SIG-M5 (cell line): Measurements from ENCODE around the gene SNRNP200.
"Not testable (repeated sequence)": the region's sequence is repeated elsewhere in the genome, so short reads cannot be mapped to it uniquely, and the experiment has no call there.

ENCODE experiments used
- DNase-seq: peaks from one replicate; lab custom pipeline; 2025; lab: John Stamatoyannopoulos, UW

Gene SNRNP200

DNA sequence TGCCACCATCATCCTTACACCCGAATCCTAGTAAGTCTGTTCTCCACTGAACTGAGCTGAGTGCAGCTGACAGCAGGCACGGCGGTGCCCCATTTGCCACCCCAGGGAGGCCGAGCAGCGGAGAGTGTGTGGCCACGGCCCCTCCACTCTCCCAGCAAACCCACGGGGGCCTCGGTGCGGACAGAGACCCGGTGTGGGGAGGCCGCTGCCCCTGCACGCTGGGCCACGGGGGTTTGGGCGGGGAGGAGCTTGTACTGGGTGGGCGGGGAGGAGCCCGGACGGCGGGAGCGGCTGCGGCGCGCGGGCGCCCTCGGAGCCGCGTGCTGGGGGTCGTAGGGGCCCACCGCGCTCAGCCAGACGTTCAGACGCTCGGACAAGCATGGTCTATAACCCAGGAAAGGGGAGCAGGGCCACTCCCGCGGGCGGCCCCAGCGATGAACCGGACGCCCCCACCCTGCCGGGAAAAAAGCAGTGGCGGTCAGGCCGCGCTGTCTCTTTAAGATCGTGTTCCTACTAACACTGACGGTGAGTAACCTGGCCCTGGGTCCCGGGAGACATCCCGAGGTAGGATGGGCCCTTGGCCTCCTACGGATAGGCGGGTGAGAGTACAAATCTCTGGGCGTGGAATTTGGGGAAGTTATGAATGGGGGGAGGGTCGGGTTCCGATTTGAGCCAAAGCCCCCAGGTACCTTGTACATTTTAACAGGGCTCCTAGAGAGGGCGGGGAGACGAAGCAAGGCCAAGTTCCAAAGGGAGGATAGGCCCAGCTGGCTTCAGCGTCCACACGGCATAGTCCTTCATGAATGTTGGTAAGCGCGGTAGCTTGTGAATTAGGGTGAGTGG is 19.9 kb upstream of the SNRNP200 start, which contains the start of gene ITPRIPL1:
Gene ITPRIPL1, plus strand, starts transcription at position 277 of the 843 bp plus-strand sequence. Its CDS starts 523 bp downstream, at position 800.
- no peak for DNase-seq

DNA sequence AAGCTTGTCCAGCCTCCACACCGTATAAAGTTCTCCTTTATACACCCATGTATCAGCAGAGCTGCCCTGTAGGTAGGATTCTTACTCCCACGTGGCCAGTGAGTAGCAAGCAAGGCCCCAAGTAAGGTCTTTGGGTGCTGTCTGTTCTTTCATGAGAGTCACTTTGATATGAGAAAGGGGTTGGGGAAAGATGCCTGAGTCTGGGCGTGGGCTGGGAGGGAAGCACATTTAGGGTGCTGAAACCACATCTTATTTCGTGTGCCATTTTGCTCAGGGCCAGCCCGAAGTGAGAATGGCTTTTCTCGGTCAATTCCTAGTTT is 19.3 kb upstream of the SNRNP200 start:
- DNase-seq, result no peak

DNA sequence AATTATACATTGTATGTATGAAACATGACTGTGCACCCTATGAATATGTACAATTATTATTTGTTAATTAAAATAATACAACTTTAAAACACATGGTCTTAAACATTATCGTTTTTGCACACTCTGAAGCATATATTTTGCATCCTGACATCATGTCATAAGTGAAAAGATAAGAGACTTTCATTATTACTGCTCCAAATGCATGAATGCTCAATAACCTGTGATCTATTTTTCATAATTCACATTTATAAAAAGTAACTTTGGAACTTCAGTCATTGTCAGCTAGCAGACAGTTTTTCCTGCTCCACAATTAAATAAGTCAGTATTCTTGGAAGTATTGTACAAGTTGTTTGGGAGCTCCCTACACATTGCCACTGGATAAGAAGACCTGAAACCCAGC is 18.5 kb upstream of the SNRNP200 start:
- DNase-seq, result no peak

DNA sequence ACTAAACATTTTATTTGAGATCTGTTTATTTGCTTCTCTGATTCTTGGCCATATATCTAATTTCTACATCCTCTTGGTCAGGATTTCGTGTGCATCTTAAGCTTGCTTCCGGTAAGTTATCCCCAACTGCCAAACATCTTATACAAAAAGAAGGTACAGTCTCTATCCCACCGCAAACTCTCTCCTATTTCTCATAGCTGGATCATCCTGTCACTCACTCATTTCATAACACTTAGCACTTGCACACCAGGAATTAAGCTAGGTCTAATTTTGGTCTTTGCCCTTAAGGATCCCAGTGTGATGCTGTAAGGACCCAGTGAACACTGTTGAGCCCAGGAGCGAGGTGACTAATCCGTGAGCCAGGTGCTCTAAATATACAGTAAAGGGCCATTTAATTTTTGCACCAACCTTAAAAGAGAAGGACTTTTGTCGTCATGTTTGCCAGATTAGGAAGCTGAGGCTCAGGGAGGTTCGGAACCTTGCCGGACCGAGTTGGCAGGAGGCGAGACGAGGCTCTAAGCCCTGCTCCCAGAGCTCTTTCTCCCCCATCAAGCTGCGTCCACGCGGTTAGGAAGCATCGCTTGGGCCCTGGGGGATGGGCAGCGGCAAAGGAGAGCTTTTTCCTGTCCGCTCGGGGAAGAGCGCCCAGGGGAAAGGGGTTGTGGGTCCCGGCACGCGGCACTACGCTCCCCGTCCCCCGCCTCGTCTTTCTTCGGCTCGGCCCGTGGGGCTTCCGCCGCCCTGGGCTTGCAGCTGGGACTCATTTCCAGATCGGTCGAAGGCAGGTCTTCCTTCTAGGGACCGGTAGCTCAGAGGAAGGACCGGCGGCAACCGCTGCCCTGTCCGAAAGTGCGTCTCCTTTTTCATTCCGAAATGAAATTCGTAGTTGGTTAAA is 15.6 kb upstream of the SNRNP200 start:
- DNase-seq, result no peak

DNA sequence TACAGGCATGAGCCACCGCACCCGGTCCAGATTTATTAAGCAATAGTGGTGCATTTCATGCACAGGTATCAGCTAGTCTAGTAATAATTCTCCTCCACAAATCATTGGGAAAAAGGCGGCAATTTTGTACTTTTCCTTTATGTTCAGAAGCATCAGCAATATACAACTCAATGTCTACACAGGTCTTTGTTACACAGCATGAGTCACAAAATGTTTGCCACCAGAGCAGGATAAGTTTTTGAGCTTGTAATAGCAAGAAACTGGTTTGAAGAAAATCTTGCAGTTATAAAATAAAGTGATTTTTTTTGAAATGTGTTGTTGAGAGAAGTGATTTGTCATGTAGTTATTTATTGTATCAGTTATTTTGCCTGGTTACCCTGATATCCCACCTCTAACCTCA is 15.0 kb upstream of the SNRNP200 start:
- DNase-seq, result no peak

DNA sequence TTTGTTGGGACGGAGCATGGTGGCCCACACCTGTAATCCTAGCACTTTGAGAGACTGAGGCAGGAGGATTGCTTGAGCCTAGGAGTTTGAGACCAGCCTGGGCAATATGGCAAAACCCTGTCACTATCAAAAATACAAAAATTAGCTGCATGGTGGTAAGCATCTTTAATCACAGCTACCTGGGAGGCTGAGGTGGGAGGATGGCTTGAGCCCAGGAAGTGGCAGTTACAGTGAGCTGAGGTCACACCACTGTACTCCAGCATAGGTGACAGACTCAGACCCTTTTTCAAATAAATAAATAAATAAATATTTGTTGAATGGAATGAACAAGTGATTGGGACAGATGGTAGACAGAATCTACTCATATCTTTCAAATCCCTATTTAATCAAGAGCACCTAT is 14.1 kb upstream of the SNRNP200 start:
- no peak for DNase-seq

DNA sequence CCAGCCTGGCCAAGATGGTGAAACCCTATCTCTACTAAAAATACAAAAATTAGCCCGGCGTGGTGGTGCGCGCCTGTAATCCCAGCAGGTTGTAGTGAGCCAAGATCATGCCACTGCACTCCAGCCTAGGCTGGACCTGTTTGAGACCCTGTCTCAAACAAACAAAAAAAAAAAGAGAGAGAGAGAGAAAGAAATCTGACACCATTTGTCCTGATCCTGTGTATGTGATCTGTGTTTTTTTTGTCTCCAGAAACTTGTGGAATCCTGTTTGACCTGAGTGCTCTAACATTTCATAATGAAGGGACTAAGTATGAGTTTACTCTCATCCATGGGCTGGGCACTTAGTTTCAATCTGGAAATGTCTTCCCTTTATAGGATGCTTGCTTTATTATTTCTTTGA is 13.4 kb upstream of the SNRNP200 start:
- no peak for DNase-seq

DNA sequence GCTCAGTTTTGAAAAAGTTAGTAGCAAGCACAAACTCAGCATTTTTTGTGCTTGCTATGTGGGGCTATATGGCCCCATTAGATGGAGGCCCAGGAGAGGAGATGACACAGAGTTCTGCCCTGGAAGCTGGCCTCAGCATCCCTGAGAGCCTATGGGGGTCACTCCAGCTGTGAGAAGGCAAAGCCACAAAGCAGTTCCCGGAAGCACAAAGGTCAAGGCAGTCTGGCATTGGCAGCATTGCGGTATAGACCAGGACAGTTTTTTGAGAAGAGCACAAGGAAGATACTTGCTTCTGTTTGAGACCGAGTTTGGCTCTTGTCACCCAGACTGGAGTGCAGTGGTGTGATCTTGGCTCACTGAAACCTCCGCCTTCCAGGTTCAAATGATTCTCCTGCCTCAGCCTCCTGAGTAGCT is 12.2 kb upstream of the SNRNP200 start:
- DNase-seq, result no peak

DNA sequence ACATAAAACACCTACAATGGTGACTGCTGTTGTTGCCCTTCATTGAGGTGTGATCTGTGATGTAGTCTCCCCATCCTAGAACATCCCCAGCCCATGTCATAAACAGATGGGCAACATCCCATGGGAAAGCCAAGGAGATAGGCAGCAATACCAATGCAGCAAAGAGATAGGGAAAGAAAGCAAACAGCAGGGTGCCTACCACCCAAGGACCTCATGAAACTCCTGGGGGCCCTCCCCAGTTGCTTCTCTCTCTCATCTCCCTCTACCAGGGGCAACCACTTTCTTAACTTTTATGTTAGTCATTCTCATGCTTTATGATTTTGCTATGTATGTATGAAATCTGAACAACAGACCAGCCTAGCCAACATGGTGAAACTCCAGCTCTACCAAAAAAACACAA is 11.7 kb upstream of the SNRNP200 start:
- no peak for DNase-seq

DNA sequence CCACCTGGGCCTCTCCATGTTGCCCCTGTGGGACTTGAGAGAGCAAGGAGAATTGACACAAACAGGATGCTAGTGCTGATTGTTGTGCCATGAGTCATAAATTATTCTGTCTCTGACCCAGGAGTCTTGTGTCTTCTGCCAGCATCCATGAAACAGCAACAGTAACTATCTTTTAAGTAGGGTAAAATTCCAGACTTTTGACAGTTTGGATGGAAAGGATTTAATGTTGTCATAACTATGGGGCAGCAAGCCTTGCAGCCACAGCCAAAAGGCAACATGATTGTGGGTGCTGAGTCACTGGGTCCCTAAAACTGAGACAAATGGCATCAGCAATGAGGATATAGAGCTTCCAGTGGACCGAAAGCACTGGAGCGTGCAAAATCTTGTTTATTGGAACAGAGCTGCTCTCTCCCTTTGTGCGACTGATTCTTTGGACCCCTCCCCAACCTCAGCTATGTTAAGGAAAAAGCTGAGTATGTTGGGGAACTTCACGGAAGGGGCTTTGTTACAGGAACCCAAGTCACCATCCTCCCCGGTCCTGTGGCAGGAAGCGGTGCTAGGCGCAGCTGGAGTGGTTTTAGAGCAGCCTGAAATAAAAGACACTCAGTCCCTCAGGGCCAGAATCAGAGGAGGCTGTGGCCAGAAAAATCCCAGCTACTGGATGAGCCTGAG is 10.2 kb upstream of the SNRNP200 start:
- DNase-seq, result no peak

DNA sequence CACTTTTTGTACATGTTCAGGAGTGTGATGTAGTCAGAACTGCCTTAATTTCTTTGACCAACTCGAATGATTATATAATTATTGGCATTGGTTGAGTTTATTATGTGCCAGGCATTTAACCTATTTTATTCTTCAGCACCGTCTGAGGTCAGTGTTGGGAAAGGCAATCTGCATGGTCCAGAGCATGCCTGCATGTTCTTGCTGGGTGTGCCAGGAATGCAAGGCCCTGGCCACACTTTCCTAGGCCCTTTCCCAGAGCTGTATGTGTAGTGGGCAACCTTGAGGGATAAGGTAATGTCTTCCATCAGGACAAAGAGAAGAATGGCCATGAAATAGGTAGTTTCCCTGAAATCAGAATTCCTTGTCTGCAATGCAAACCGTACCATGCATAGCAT is 9.7 kb upstream of the SNRNP200 start:
- DNase-seq, result no peak

DNA sequence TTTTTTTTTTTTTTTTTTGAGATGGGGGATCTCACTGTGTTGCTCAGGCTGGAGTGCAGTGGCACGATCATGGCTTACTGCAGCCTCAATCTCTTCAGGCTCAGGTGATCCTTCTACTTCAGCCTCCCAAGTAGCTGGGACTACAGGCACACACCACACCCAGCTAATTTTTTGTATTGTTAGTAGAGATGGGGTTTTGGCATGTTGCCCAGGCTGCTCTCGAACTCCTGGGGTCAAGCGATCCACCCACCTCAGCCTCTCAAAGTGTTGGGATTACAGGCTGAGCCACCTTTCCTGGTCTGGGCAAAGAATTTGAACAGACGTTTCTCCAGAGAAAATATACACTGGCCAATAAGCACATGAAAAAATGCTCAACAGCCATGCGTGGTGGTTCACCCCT is 2.9 kb upstream of the SNRNP200 start:
- DNase-seq, result no peak

DNA sequence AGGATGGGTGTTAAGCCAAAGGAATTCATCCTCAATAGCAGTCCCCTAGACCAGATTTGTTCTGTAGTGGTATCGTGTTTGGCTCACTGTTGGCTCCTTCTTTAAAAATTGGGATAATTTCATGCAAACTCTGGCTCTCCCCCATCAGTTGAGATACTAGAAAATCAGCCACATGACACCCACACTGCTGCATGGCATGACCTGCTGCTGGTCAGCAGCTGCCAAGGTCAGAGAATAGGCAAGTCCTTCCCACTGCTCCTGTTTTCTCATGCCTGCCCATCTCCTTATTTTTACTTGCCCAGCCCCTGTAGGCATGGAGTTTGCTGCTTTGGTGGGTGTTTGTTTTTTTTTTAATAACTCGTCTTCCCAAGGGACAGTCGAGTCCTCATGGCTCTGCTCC is 1.0 kb upstream of the SNRNP200 start:
- DNase-seq, result no peak

DNA sequence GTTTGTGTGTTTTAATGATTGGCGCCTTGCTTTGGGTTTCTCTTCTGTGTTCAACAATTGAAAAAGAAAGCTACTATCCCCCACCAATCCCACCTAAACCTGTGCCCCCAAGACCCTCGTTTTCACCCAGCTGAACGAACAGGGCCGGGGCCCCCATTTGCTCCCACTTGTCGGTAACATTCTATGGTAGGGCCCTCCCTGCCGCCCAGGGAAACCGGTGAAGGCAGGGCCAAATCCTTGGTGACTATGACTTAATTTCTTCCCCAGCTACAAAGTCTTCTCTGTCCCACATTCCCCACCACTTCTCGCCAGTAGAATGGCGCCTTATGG is 598 bp upstream of the SNRNP200 start:
- DNase-seq, result no peak

DNA sequence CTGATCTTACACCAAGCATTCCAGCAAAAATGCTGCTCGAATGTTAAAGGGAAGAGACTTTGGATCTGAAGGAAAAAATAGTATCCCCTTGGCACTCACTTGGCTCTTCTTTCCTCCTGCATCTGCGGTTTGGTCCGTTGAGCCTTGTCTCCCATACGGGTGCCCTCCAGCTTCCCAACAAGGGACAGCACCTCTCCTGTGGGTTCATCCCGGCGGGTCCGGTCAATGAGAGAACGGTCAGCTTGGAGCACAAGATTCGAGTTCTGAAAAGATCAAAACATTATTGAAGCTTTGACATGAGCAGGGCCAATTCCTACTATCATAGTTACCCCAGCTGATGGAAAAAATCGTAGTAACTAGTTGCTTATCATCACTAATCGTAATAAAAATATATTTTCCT is 740 bp downstream of the SNRNP200 start:
- DNase-seq, result no peak

DNA sequence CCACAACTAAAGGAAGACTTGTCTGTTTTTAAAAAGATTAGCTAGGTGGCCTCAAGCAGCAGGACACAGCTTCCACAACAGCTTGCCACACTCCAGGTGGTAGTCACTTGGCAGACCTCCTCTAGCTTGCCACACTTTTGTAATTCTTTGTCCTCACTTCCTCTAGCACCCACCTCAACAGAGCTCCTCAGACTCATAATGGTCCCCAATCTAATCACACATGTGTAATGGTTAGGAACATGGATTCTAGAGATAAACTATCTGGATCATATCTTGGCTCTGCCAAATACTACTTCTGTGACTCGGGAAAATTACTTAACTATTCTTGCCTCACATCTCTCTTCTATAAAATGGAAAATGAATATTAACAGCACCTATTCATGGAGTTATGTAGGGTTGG is 3.5 kb downstream of the SNRNP200 start:
- DNase-seq, result no peak

DNA sequence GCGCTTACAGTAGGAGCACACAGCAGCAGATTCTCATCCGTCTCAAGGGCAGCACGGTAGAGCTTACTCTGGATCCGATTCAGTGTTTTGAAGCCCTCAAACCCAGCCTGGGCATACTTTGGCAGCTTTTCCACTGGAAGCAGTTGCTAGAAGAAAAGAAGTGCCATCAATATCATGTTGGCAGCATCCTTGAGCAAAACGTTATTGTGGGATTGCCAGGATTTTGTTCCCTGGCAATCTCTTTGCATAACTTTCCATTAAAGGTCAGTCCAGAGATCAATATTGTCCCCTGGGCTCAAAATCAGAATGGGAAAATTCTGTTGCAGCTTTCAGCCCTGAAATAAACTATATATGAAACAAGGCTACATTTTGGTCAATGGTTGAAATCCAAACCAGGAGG is 8.4 kb downstream of the SNRNP200 start:
- no peak for DNase-seq

DNA sequence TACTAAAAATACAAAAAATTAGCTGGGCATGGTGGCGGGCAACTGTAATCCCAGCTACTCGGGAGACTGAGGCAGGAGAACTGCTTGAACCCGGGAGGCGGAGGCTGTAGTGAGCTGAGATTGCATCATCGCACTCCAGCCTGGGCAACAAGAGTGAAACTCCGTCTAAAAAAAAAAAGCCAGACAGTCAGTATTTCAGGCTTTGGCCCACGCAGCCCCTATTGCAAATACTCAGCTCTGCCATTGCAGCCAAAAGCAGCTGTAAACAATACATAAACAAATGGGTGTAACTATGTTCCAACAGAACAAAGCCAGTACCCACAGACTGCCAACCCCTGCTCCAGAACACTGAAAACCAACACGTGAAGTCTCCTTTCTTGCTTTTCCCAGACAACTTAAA is 11.1 kb downstream of the SNRNP200 start:
- DNase-seq, result not testable (repeated sequence)

DNA sequence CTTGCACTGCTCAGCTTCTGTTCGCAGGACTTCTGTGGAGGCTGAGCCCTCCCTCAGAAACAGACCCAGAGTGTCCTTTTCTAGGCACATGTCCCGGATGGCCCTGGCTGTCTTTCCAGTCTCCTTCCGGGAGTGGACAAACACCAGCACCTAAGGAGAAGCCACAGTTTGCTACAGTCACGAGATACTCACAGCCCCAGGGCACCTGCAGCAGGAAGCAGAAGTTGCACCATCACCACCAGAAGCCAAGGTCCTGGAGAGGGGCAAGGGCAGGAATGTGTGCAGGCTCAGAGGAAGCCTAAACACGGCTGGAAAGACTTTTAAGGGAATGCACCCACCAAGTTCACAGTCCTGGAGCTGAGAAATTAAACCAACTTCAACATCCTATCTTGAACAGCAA is 13.6 kb downstream of the SNRNP200 start:
- no peak for DNase-seq

DNA sequence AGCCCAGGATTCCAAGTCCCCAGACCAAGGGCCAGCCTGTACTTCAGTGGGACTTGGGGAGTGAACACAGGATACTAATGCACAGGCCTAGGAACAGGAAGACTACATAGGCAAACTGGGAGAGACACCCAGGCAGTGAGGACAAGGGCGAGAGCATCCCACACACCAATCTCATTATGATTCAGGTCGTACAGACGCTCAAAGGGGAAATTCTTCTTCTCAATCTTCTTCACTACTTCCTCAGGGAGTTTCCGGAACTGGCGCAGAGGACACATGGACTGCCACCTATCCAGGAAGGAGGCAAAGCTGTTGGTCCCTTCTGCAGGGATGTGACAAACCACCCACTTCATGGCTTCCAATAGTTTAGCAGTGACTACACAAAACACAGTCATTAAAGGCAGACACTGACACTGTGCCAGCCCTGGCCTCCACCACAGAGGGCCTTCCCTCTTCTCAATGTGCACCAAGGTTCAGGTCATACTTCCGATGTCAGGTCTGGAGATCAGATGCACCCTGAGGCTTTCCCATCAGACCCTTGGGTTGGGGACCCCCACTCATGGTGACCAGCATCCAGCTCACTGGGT is 18.0 kb downstream of the SNRNP200 start:
- no peak for DNase-seq

DNA sequence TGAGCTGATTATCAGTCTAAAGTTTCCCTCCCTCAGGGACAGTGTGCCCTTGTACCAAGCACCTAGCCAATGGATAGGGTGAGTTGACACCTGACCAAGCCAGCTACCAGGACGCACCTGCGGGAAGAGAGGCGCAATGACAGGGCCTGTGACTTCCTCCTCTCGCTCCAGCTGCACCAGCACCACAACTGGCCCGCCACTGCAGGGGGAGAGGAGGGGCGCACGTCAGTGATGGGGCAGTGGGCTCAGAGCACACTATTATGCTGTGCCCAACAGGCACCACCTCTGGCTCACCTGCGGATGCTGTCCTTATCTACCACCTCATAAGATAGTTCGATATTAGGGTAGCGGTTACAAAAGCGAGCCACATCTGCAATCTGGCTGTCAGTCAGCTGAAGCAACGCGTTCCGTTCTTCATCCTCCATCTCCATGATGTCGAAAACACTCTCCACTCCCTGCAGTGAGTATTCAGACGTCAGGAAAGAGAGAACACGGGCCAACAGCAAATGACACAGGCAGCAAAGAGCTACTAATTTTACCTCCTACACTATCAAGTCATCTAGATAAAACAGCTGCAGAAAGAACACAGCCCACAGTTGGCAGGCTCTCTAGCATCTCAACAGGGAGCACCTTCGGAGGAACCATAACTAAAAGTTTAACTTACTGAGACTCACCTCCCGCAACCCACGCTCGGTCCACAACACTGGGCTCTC is 28.4 kb downstream of the SNRNP200 start:
- no peak for DNase-seq
